ENCODE measurements around the gene LYPD5.

LYPD5 gene

GRCh38 chr19:43752287-43752875 is 49.9 kb downstream of the LYPD5 start:
- no peak for DNase-seq (ENCODE audit: low spot score)

GRCh38 chr19:43751466-43752220 is 50.6 kb downstream of the LYPD5 start:
- peak; percentile 24 for DNase-seq (ENCODE audit: low spot score)

DNA sequence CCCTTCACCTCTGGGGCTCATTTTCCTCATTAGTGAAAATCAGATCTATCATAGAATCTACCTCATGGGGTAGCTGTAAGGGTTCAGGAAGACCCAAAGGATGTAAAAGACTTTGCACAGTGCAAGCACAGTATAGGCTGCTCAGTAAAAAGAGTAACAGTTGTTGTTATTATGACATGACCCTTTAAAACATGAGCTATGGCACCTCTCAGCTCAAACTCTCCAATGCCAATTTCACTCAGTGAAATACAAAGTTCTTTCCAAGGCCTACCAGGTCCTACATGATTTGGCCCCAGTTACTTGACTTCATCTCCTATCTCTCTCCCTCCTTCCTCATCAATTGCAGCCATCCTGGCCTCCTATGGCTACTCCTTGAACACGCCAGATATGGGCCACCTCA is 52.3 kb downstream of the LYPD5 start:
- no peak for DNase-seq (ENCODE audit: low spot score)

GRCh38 chr19:43749152-43749551 is 53.1 kb downstream of the LYPD5 start:
- DNase-seq (ENCODE audit: low spot score) = no peak

- no peak for DNase-seq (ENCODE audit: low spot score)
These were observed 53.6 kb downstream of the LYPD5 start for GRCh38 chr19:43748685-43749084.

DNA sequence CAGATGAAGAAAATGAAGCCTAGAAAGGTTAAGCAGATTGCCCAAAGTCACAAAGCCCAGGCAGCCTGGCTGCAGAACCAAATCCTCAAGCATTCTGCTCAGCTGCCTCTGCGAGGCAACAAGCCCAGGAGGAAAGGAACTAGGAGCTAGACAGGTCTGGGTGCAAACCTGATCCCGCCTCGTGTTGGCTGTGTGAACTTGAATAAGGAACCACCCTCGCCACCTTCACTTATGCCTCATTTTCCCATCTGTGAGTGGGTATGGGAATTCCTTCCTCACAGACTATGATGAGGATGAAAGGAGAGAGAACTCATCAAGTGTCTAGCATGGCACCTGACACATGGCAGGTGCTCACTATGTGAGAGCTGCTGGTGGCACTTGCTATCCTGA is 54.0 kb downstream of the LYPD5 start:
- no peak for DNase-seq (ENCODE audit: low spot score)

- no peak for DNase-seq (ENCODE audit: low spot score)
These were observed 54.6 kb downstream of the LYPD5 start for GRCh38 chr19:43747557-43748204.
